ENCODE results near the gene PRRC2B. TPM values are rescaled to one million over a fixed set of nuclear protein-coding genes. Genes with fewer than 3 reads are reported as not detected.

PRRC2B gene
- total RNA-seq, 1 donor from 2014 or later, result 505 TPM

DNA sequence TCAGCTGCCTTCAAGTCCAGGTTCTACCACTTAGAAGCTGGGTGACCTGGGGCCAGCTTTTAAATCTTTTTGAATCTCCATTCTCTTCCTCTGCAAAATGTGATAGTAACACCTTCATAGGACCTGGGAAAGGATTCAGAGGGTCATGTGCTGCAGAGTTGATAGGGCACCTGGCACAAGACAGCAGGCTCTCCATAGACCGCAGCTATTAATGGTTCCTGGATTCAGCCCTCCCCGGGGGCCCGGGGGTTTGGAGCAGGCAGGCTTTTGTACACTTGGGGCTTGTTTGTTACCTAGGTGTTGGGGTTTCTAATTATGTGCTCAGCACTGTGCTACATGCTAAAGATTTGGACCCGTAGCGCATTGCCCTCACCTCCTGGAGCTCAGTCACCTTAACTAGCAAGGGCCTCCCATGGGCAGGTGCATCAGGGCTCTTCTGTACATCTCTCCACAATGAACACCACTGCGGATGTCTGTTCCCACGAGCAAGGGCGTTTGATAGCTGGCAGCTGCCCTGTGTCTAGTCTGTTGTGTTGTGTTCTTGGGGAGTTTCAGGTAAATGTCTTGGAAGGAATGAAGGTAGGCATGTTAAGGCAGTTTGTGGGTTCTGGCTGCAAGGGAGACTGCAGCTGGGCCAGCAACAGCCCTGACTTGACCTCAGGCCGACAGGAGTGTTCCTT lies 12.1 kb downstream of the PRRC2B start:
- no peak overlapping the region for H3K4me3 Mint-ChIP-seq

DNA sequence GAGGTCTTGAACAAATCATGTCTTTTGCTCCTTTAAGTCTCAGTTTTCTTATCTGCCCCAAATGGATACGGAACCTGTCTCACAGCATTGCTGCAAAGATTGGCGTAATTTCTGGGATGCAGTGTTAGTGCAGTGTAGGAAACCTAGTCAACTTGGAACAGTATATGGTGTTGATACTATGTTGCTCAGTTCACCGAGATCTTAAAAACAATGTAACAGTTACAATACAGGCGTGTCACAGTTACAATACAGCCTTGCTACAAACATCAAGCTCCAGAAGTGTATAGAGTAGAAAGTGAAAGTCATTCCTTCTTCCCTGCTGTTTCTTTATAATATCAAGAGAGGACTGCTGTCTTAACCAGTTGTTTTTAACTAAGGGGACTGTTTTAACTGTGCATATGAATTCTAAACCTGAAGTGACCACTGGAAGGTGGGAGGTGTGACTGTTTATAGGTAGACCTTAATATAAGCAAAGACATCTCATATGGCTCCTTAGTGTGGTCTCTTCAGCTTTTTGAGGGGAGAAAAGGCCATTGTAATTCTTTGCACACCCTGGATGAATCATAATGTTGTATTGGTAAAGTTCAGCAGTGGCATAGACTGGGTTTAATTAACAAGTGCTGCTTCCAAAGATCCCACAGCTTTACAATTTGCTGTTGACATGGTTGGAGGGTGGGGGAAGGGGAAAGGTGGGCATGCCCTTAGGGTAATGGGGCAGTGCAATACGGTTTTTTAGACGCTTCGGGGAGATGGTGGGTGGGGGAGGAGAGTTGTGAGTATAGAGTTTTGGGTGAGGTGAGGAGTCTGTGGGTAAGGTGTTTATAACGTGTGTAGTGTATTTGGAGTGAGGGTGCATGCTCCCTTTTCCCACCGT lies 12.9 kb downstream of the PRRC2B start:
- H3K36me3 Mint-ChIP-seq, result no peaks in the 10 kb centered on the region
- no peaks in the 10 kb centered on the region for H3K27me3 Mint-ChIP-seq (ENCODE audit: low read depth)
- DNase-seq (ENCODE audit: low spot score in 2 of 2, unreplicated experiment in 2 of 2), result no peak
- H3K27ac Mint-ChIP-seq, result peak overlapping the region; percentile 74
- H3K9me3 Mint-ChIP-seq, result no peaks in the 10 kb centered on the region
- H3K4me1 Mint-ChIP-seq, result peaks cover 79% of the 10 kb centered on the region
- no peak overlapping the region for H3K4me3 Mint-ChIP-seq
- TF ChIP-seq, protein P1, sequence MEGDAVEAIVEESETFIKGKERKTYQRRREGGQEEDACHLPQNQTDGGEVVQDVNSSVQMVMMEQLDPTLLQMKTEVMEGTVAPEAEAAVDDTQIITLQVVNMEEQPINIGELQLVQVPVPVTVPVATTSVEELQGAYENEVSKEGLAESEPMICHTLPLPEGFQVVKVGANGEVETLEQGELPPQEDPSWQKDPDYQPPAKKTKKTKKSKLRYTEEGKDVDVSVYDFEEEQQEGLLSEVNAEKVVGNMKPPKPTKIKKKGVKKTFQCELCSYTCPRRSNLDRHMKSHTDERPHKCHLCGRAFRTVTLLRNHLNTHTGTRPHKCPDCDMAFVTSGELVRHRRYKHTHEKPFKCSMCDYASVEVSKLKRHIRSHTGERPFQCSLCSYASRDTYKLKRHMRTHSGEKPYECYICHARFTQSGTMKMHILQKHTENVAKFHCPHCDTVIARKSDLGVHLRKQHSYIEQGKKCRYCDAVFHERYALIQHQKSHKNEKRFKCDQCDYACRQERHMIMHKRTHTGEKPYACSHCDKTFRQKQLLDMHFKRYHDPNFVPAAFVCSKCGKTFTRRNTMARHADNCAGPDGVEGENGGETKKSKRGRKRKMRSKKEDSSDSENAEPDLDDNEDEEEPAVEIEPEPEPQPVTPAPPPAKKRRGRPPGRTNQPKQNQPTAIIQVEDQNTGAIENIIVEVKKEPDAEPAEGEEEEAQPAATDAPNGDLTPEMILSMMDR (IDR thresholded peaks at IDR 0.05; ENCODE audit: unreplicated experiment), result no peak

More for the DNA sequence above, 12.1 kb downstream of the PRRC2B start:
- no peaks in the 10 kb centered on the region for H3K36me3 Mint-ChIP-seq
- H3K4me1 Mint-ChIP-seq, result peaks cover 81% of the 10 kb centered on the region
- no peak for DNase-seq (ENCODE audit: low spot score in 2 of 2, unreplicated experiment in 2 of 2)
- TF ChIP-seq, protein P1 (IDR thresholded peaks at IDR 0.05; ENCODE audit: unreplicated experiment), result no peak
- peak overlapping the region; percentile 74 for H3K27ac Mint-ChIP-seq
- no peaks in the 10 kb centered on the region for H3K9me3 Mint-ChIP-seq
- H3K27me3 Mint-ChIP-seq (ENCODE audit: low read depth), result no peaks in the 10 kb centered on the region

DNA sequence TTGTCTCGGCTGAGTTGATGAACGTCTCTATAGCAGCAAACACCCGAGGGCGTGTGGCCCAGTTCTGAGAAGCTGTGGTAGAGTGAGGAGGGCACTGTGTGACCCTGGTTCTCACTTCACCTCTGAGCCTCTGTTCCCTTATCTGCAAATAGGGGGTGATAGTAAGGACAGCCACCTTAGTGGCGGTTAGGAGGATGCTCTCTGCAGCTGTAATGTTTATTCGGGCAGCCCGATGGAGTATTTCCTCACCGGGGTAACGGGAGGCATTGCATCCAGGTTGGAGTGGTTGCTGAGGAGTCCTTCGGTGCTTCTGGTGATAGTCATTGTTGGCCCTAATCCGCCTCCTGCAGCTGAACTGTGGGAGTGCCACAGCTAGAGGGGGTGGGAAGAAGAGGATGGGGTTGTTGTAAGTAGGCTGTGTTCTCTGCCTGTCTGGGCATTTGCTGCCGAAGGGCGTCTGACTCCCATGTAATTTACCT lies 13.9 kb downstream of the PRRC2B start:
- TF ChIP-seq, protein P1 (IDR thresholded peaks at IDR 0.05; ENCODE audit: unreplicated experiment), result no peak
- H3K36me3 Mint-ChIP-seq, result no peaks in the 10 kb centered on the region
- H3K4me1 Mint-ChIP-seq, result peaks cover 74% of the 10 kb centered on the region
- no peak for DNase-seq (ENCODE audit: low spot score in 2 of 2, unreplicated experiment in 2 of 2)
- peak overlapping the region; percentile 74 for H3K27ac Mint-ChIP-seq
- H3K27me3 Mint-ChIP-seq (ENCODE audit: low read depth), result no peaks in the 10 kb centered on the region
- peak overlapping the region; percentile 14 for H3K4me3 Mint-ChIP-seq
- no peaks in the 10 kb centered on the region for H3K9me3 Mint-ChIP-seq

DNA sequence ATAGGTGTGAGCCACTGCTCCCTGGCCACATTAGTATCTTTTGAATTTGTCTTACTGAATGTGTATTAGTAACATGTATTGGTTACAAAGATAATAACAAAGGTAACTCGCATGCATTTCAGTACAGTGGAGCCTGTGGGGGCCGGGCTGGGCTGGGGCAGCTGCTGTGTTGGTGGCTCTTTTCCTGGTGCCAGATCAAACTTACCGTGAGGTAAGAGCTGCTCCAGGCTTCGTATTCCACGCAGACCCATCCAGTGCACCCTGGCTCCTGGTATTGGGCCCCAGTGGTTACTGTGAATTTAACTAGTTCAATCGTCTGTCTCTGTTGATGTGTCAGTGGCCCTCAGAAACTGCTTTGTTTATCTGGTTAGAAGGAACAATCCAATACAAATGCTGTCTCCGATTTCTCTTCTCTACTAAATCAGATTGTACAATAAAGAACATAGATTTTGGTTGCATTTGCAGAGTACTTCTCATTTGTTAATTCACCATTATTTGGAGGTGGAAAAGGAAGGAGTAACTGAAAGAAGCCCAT lies 15.6 kb downstream of the PRRC2B start:
- Mint-ChIP-seq H3K27me3 (ENCODE audit: low read depth) (no peaks in the 10 kb centered on the region), H3K9me3 (peaks cover 5% of the 10 kb centered on the region), H3K27ac (peak overlapping the region; percentile 68), H3K4me3 (no peak overlapping the region), H3K36me3 (peaks cover 10% of the 10 kb centered on the region), H3K4me1 (peaks cover 65% of the 10 kb centered on the region)
- DNase-seq (ENCODE audit: low spot score in 2 of 2, unreplicated experiment in 2 of 2), result no peak
- TF ChIP-seq, protein P1 (IDR thresholded peaks at IDR 0.05; ENCODE audit: unreplicated experiment), result no peak

DNA sequence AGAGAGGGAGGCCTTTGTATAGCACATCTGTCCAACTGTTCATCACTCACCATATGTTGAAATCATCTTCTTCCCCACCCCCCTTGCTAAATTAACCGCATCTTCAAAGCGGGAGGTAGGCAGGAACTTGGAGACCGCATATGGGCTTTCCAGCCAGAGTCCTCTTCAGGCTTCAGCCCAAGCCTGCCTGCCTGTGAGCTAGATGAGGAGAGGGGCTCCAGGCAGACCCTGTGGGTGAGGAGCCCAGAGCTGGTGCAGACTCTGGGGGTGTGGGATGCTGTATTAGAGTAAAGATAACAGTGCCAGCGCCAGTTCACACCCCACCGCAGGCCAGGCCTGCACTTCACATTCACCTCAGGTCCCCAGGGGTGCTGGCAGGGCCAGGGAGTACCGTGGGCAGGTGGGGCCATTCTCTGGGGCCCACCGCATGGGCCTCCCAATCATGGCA lies 16.2 kb downstream of the PRRC2B start:
- peak overlapping the region; percentile 68 for H3K27ac Mint-ChIP-seq
- peaks cover 14% of the 10 kb centered on the region for H3K36me3 Mint-ChIP-seq
- no peaks in the 10 kb centered on the region for H3K27me3 Mint-ChIP-seq (ENCODE audit: low read depth)
- no peak for DNase-seq (ENCODE audit: low spot score in 2 of 2, unreplicated experiment in 2 of 2)
- peaks cover 5% of the 10 kb centered on the region for H3K9me3 Mint-ChIP-seq
- TF ChIP-seq, protein P1 (IDR thresholded peaks at IDR 0.05; ENCODE audit: unreplicated experiment), result no peak
- peaks cover 59% of the 10 kb centered on the region for H3K4me1 Mint-ChIP-seq
- H3K4me3 Mint-ChIP-seq, result no peak overlapping the region

Data from mesothelial cell of epicardium (in vitro differentiated cells).